OCI-LY1 (cell line): ENCODE measurements around the gene PTPN22.

Source experiments
- CTCF ChIP-seq: fragments of 200-600 bp; sonication (generic), shearing (Covaris generic); IDR thresholded peaks from 2 replicates; pipeline ENCODE4 v1.5.1; 2017; ENCODE audit warnings: mild to moderate bottlenecking, antibody characterized with exemption, low read length, moderate library complexity, mixed read lengths
- EZH2 ChIP-seq: fragments of 200-600 bp; sonication (generic), shearing (Covaris generic); IDR thresholded peaks from 2 replicates; pipeline ENCODE4 v1.8.0; 2017; ENCODE audit warnings: borderline replicate concordance, mixed run types, mild to moderate bottlenecking, antibody characterized with exemption, low read length, moderate library complexity, mixed read lengths

GRCh38 chr1:113893267-113893666, 21.8 kb upstream of the PTPN22 start:
- TF ChIP-seq CTCF: no peak
- TF ChIP-seq EZH2: no peak
